Natural killer cell (primary cell): ENCODE results near the gene MED12L. TPM values are rescaled to one million over a fixed set of nuclear protein-coding genes. Genes with fewer than 3 reads are reported as not detected.

Experiments
- ATAC-seq, 3 donors: fragments of 150-1000 bp in 2 of 3; fragments of 200-7000 bp in 1 of 3; cut with Tn5 transposase; 1 replicate in 1 of 3; 2 replicates in 2 of 3; pipeline ENCODE4 v1.10.0; 2021; ENCODE audit warnings: mild to moderate bottlenecking in 2 of 3, moderate library complexity in 2 of 3
- DNase-seq, 2 donors: peaks; one replicate each; pipeline versions ENCODE4 v3.0.0 to v3.0.0-alpha.2; 2013 to 2021; ENCODE audit warnings: mixed read lengths in 1 of 2
- H3K27ac ChIP-seq: one replicate; pipeline ENCODE4 v1.5.1; 2013; ENCODE audit warnings: mild to moderate bottlenecking, low read length
- H3K27me3 ChIP-seq: one replicate; pipeline ENCODE4 v1.6.1; 2013; ENCODE audit warnings: low read length; ENCODE audit not compliant: control insufficient read depth, insufficient read depth
- H3K36me3 ChIP-seq: one replicate; pipeline ENCODE4 v1.6.1; 2013; ENCODE audit warnings: low read length; ENCODE audit not compliant: control insufficient read depth, insufficient read depth
- H3K4me1 ChIP-seq: one replicate; pipeline ENCODE4 v1.6.1; 2013; ENCODE audit warnings: low read length; ENCODE audit not compliant: control insufficient read depth, insufficient read depth
- H3K4me3 ChIP-seq: one replicate; pipeline ENCODE4 v1.5.1; 2013; ENCODE audit warnings: low read length
- H3K9me3 ChIP-seq: one replicate; pipeline ENCODE4 v1.6.1; 2013; ENCODE audit warnings: low read length; ENCODE audit not compliant: control insufficient read depth, insufficient read depth
- H3K27ac Mint-ChIP-seq, 2 donors: one replicate each; pipeline ENCODE4 v1.8.0; 2022; ENCODE audit warnings: mild to moderate bottlenecking in 2 of 2, mixed read lengths in 2 of 2, moderate library complexity in 1 of 2
- H3K27me3 Mint-ChIP-seq, 2 donors: one replicate each; pipeline ENCODE4 v1.8.0; 2022; ENCODE audit warnings: low read depth in 2 of 2, mixed read lengths in 2 of 2
- H3K36me3 Mint-ChIP-seq: one replicate; pipeline ENCODE4 v1.8.0; 2022; ENCODE audit warnings: mixed read lengths
- H3K4me1 Mint-ChIP-seq, 2 donors: one replicate each; pipeline ENCODE4 v1.8.0; 2022; ENCODE audit warnings: mixed read lengths in 2 of 2
- H3K4me3 Mint-ChIP-seq: one replicate; pipeline ENCODE4 v1.8.0; 2022; ENCODE audit warnings: mild to moderate bottlenecking, moderate library complexity, mixed read lengths
- H3K9me3 Mint-ChIP-seq, 2 donors: one replicate each; pipeline ENCODE4 v1.8.0; 2022; ENCODE audit warnings: mixed read lengths in 2 of 2
- CTCF ChIP-seq: fragments of 200-600 bp; IDR thresholded peaks from one replicate; pipeline ENCODE4 v1.8.0; 2022; ENCODE audit warnings: antibody characterized with exemption
- WGBS: methylation state at CpG from one replicate; pipeline ENCODE4 v1.1.7; 2013; ENCODE audit warnings: missing lambda C conversion rate; ENCODE audit not compliant: insufficient coverage; 5-methylcytosine and 5-hydroxymethylcytosine counted together
- intact Hi-C: fragments of 100-400 bp; cut with micrococcal nuclease; formaldehyde crosslinking; loops from one replicate; pipeline ENCODE4 v1.14.2; 2022
- total RNA-seq, 4 donors: library from RNA; stranded (reverse); fragments of 120-200 nt in 1 of 4; gene quantifications; one replicate each; pipeline versions ENCODE4 v1.2.3 to v1.2.4, GENCODE V29; 2013 to 2022

The MED12L gene
- total RNA-seq, 3 donors from 2014 or later (not counting 1 experiment from before 2014, with no cell fraction given) = 3.0 to 6.5 (median 3.0) TPM

GRCh38 chr3:151382671-151383070 lies 297.2 kb downstream of the MED12L start:
- H3K4me1 Mint-ChIP-seq = peaks cover 6 to 7% of the 10 kb centered on the region in 2 donors
- no peaks in the 10 kb centered on the region for H3K9me3 ChIP-seq
- no peak for TF ChIP-seq CTCF
- no peaks in the 10 kb centered on the region for H3K27me3 ChIP-seq
- no peak overlapping the region for H3K4me3 ChIP-seq
- H3K36me3 ChIP-seq = no peaks in the 10 kb centered on the region
- no peak overlapping the region for H3K27ac Mint-ChIP-seq
- DNase-seq (no peak), ATAC-seq (no peak)
- H3K27me3 Mint-ChIP-seq = no peaks in the 10 kb centered on the region
- H3K4me3 Mint-ChIP-seq = no peak overlapping the region
- H3K4me1 ChIP-seq = no peaks in the 10 kb centered on the region
- no peak overlapping the region for H3K27ac ChIP-seq
- intact Hi-C loops = no loop called here
- H3K9me3 Mint-ChIP-seq = no peaks in the 10 kb centered on the region
- 57% methylated on average over 4 of the region's 5 CpGs for WGBS
- no peaks in the 10 kb centered on the region for H3K36me3 Mint-ChIP-seq

DNA sequence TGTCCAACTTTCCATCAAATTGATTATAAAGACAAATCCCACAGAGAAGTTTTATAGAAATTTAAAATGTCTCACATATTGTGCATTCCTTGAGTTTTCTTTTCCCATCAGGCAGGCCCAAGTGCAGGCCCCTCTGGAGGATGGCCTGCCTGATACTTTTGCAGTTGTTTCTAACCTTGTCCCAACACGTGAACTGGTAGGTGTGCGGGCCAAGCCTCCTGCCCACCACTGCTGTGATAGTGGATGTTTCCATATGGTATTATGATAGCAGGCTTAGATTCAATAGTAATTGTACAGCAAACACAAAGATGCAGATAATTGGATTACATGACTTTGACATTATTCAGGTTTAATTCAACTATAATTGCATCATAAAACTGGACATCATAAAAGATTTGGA lies 297.6 kb downstream of the MED12L start:
- DNase-seq (no peak), ATAC-seq (no peak)
- Histone ChIP-seq H3K27me3 (no peaks in the 10 kb centered on the region), H3K4me3 (no peak overlapping the region), H3K4me1 (no peaks in the 10 kb centered on the region), H3K27ac (no peak overlapping the region), H3K9me3 (no peaks in the 10 kb centered on the region), H3K36me3 (no peaks in the 10 kb centered on the region)
- Mint-ChIP-seq H3K9me3 (no peaks in the 10 kb centered on the region), H3K27me3 (no peaks in the 10 kb centered on the region), H3K36me3 (no peaks in the 10 kb centered on the region), H3K27ac (peak overlapping the region in 1 of 2 donors; percentile 1), H3K4me1 (peaks cover 6 to 7% of the 10 kb centered on the region in 2 donors), H3K4me3 (no peak overlapping the region)
- intact Hi-C loops = no loop called here
- TF ChIP-seq CTCF = no peak
- WGBS = 100% methylated on average over 2 of the region's 2 CpGs

DNA sequence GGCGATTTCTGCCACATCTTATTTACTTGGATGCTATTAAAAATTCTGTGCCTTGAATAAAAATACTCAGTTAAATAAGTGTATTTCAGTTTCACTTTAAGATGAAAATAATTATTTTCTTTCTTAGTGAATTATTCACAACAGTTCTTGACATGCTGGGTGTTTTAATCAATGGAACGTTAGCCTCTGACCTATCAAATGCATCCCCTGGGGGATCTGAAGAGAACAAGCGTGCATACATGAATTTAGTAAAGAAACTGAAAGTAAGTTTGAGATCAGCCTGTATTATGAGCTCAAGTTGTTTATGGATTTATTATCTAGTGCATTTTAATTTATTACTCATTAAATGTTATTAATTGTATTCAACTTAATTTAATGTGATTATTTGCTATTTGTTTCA lies 298.5 kb downstream of the MED12L start:
- intact Hi-C loops = no loop called here
- no peak overlapping the region for H3K4me3 ChIP-seq
- H3K27ac ChIP-seq = no peak overlapping the region
- no peaks in the 10 kb centered on the region for H3K36me3 ChIP-seq
- no peaks in the 10 kb centered on the region for H3K27me3 Mint-ChIP-seq
- no peaks in the 10 kb centered on the region for H3K9me3 Mint-ChIP-seq
- H3K4me1 ChIP-seq = no peaks in the 10 kb centered on the region
- peaks cover 6 to 7% of the 10 kb centered on the region in 2 donors for H3K4me1 Mint-ChIP-seq
- WGBS = 10% methylated on average over 2 of the region's 3 CpGs
- peak overlapping the region; percentile 1 to 75 for H3K27ac Mint-ChIP-seq
- DNase-seq (no peak), ATAC-seq (peak in 1 of 3 donors; percentile 71)
- no peaks in the 10 kb centered on the region for H3K36me3 Mint-ChIP-seq
- no peaks in the 10 kb centered on the region for H3K9me3 ChIP-seq
- no peaks in the 10 kb centered on the region for H3K27me3 ChIP-seq
- TF ChIP-seq CTCF = no peak
- peak overlapping the region; percentile 62 for H3K4me3 Mint-ChIP-seq

GRCh38 chr3:151384741-151385174 lies 299.3 kb downstream of the MED12L start, which contains the start of gene P2RY12:
TSS of gene P2RY12 (minus strand) at chr3:151384753. CDS start at chr3:151338845, 45,908 bp downstream.
- no peak for DNase-seq
- Mint-ChIP-seq H3K27ac (peak within 1 kb of the TSS; percentile 45 to 75), H3K4me3 (peak within 1 kb of the TSS; percentile 65), H3K9me3 (no peaks in the 10 kb centered on the region), H3K27me3 (no peaks in the 10 kb centered on the region), H3K4me1 (peaks cover 6 to 7% of the 10 kb centered on the region in 2 donors), H3K36me3 (no peaks in the 10 kb centered on the region)
- WGBS = 69% methylated on average over 3 of the region's 4 CpGs
- H3K27me3 ChIP-seq = no peaks in the 10 kb centered on the region
- H3K4me3 ChIP-seq = no peak within 1 kb of the TSS
- no peaks in the 10 kb centered on the region for H3K36me3 ChIP-seq
- TF ChIP-seq CTCF = no peak
- no peaks in the 10 kb centered on the region for H3K9me3 ChIP-seq
- ATAC-seq = no peak
- intact Hi-C loops = no loop called here
- no peaks in the 10 kb centered on the region for H3K4me1 ChIP-seq
- peak within 1 kb of the TSS; percentile 29 for H3K27ac ChIP-seq
